ENCODE data around the gene HELT. TPM values are rescaled to one million over a fixed set of nuclear protein-coding genes. Genes with fewer than 3 reads are reported as not detected.

The HELT gene
- total and polyA plus RNA-seq, 4 donors = not detected

DNA sequence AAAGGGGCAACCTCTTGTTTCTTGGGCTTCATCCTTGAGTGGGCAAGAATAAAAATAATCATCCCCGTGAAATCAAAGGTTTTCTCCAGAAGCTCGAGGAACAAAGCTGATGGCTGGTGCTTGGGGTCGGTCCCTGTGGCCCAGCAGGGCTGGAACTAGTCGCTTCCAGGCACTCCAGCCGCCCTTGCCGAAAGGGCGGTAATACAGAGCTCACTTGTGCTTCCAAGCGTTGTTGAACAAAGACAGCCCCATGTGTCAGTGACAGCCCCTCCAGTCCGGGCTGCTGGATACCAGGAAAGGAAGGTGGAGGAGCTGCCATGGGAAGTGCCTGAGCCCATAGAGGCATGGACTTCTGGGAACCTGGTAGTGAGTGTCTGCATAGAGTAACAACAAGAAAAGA lies 5.2 kb downstream of the HELT start:
- H3K27ac ChIP-seq (ENCODE audit: low read depth in 1 of 2, low read length in 2 of 2) = no peak overlapping the region
- H3K4me1 ChIP-seq (ENCODE audit: control insufficient read depth in 4 of 4, insufficient read depth in 4 of 4, low read length in 3 of 4) = peaks cover 1 to 28% (median 21%) of the 10 kb centered on the region in 4 donors
- no peak for DNase-seq (ENCODE audit: low spot score)
- H3K9ac ChIP-seq (ENCODE audit: low read depth in 1 of 2, low read length in 2 of 2) = no peak overlapping the region
- TF ChIP-seq REST (IDR thresholded peaks at IDR 0.05) (no peak), YY1 (IDR thresholded peaks at IDR 0.05) (no peak), HNF4G (IDR thresholded peaks at IDR 0.05) (no peak), SP1 (IDR thresholded peaks at IDR 0.05) (no peak), FOXA2 (IDR thresholded peaks at IDR 0.05) (no peak), JUND (IDR thresholded peaks at IDR 0.05) (no peak), TAF1 (conservative IDR thresholded peaks at IDR 0.05) (no peak), HNF4A (conservative IDR thresholded peaks at IDR 0.05) (no peak)
- TF ChIP-seq, protein P1, sequence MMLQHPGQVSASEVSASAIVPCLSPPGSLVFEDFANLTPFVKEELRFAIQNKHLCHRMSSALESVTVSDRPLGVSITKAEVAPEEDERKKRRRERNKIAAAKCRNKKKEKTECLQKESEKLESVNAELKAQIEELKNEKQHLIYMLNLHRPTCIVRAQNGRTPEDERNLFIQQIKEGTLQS (IDR thresholded peaks at IDR 0.05) = no peak
- TF ChIP-seq, protein P2, sequence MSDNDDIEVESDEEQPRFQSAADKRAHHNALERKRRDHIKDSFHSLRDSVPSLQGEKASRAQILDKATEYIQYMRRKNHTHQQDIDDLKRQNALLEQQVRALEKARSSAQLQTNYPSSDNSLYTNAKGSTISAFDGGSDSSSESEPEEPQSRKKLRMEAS (IDR thresholded peaks at IDR 0.05) = no peak
- peaks cover 0 to 22% (median 5%) of the 10 kb centered on the region in 4 donors for H3K27me3 ChIP-seq (ENCODE audit: control insufficient read depth in 4 of 4, insufficient read depth in 4 of 4, low read length in 3 of 4)
- H3K36me3 ChIP-seq (ENCODE audit: control insufficient read depth in 4 of 4, insufficient read depth in 3 of 4, low read depth in 1 of 4, low read length in 3 of 4) = no peaks in the 10 kb centered on the region
- H3K9me3 ChIP-seq (ENCODE audit: control insufficient read depth in 4 of 4, low read length in 3 of 4) = no peaks in the 10 kb centered on the region
- no peak overlapping the region for H3K4me3 ChIP-seq (ENCODE audit: low read depth in 1 of 3, low read length in 3 of 3)
- WGBS = 56% methylated on average over 9 of the region's 9 CpGs

- H3K27me3 ChIP-seq (ENCODE audit: control insufficient read depth in 4 of 4, insufficient read depth in 4 of 4, low read length in 3 of 4) = peaks cover 0 to under 1% (median 0%) of the 10 kb centered on the region in 4 donors
- 92% methylated on average over 8 of the region's 8 CpGs for WGBS
- no peaks in the 10 kb centered on the region for H3K36me3 ChIP-seq (ENCODE audit: control insufficient read depth in 4 of 4, insufficient read depth in 3 of 4, low read depth in 1 of 4, low read length in 3 of 4)
Measured at GRCh38 chr4:185028625-185029024, 10.3 kb downstream of the HELT start.

More at GRCh38 chr4:185028625-185029024, 10.3 kb downstream of the HELT start:
- H3K4me3 ChIP-seq (ENCODE audit: low read depth in 1 of 3, low read length in 3 of 3) = no peak overlapping the region
- H3K4me1 ChIP-seq (ENCODE audit: control insufficient read depth in 4 of 4, insufficient read depth in 4 of 4, low read length in 3 of 4) = no peaks in the 10 kb centered on the region
- DNase-seq (ENCODE audit: low spot score) = no peak
- TF ChIP-seq FOXA1 (IDR thresholded peaks at IDR 0.05) (no peak), RXRA (IDR thresholded peaks at IDR 0.05) (no peak), JUND (IDR thresholded peaks at IDR 0.05) (no peak), EGR1 (IDR thresholded peaks at IDR 0.05; ENCODE audit: low read depth in 2 of 2) (no peak), SP1 (IDR thresholded peaks at IDR 0.05) (no peak), TAF1 (conservative IDR thresholded peaks at IDR 0.05) (no peak), YY1 (IDR thresholded peaks at IDR 0.05) (no peak), HNF4A (conservative IDR thresholded peaks at IDR 0.05) (no peak), GABPA (IDR thresholded peaks at IDR 0.05 in 1 of 2, conservative IDR thresholded peaks at IDR 0.05 in 1 of 2) (no peak), HNF4G (IDR thresholded peaks at IDR 0.05) (no peak), RAD21 (IDR thresholded peaks at IDR 0.05) (no peak), NR2F2 (IDR thresholded peaks at IDR 0.05) (no peak), REST (IDR thresholded peaks at IDR 0.05) (no peak), ZBTB33 (IDR thresholded peaks at IDR 0.05) (no peak)
- TF ChIP-seq, protein P3, sequence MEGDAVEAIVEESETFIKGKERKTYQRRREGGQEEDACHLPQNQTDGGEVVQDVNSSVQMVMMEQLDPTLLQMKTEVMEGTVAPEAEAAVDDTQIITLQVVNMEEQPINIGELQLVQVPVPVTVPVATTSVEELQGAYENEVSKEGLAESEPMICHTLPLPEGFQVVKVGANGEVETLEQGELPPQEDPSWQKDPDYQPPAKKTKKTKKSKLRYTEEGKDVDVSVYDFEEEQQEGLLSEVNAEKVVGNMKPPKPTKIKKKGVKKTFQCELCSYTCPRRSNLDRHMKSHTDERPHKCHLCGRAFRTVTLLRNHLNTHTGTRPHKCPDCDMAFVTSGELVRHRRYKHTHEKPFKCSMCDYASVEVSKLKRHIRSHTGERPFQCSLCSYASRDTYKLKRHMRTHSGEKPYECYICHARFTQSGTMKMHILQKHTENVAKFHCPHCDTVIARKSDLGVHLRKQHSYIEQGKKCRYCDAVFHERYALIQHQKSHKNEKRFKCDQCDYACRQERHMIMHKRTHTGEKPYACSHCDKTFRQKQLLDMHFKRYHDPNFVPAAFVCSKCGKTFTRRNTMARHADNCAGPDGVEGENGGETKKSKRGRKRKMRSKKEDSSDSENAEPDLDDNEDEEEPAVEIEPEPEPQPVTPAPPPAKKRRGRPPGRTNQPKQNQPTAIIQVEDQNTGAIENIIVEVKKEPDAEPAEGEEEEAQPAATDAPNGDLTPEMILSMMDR (IDR thresholded peaks at IDR 0.05; ENCODE audit: low read depth, low read length, missing input control) = no peak
- TF ChIP-seq, protein P1 (IDR thresholded peaks at IDR 0.05) = no peak
- H3K9ac ChIP-seq (ENCODE audit: low read depth in 1 of 2, low read length in 2 of 2) = no peak overlapping the region
- no peak overlapping the region for H3K27ac ChIP-seq (ENCODE audit: low read depth in 1 of 2, low read length in 2 of 2)
- no peaks in the 10 kb centered on the region for H3K9me3 ChIP-seq (ENCODE audit: control insufficient read depth in 4 of 4, low read length in 3 of 4)
